Stimulated activated CD8-positive, alpha-beta memory T cell treated with anti-CD3 and anti-CD28 coated beads, Interleukin-7, amount 100 ng/mL, for 1 hour (primary cell): ENCODE results near the gene MGAM2.

Experiments
- DNase-seq, 2 donors: peaks; one replicate each; pipeline ENCODE4 v3.0.0-alpha.2; 2020; ENCODE audit warnings: low read depth in 2 of 2

The MGAM2 gene

GRCh38 chr7:142176901-142177300 is 65.4 kb downstream of the MGAM2 start:
- DNase-seq, result no peak

GRCh38 chr7:142177869-142178268 is 66.4 kb downstream of the MGAM2 start:
- DNase-seq, result no peak

GRCh38 chr7:142180426-142180825 is 68.9 kb downstream of the MGAM2 start:
- DNase-seq, result no peak

DNA sequence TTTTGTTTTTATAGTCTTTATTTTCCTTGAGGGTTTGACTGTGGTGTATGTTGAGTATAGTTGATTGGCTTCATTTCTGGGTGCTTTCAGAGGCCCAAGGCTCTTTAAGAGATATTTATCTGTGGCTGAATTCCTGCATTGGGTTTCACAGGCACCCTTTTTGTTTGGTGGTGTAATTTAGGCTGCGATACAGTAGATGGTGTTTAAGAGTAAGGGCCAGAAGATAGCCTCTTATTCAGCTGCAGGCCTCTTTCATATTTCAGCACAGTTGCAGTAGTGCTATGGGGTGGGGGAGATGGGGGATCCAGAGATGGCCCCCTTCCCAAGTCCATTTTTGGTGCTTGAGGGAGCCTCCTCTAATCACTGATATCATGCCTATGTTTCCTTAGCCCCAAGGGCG is 69.7 kb downstream of the MGAM2 start:
- DNase-seq, result no peak

DNA sequence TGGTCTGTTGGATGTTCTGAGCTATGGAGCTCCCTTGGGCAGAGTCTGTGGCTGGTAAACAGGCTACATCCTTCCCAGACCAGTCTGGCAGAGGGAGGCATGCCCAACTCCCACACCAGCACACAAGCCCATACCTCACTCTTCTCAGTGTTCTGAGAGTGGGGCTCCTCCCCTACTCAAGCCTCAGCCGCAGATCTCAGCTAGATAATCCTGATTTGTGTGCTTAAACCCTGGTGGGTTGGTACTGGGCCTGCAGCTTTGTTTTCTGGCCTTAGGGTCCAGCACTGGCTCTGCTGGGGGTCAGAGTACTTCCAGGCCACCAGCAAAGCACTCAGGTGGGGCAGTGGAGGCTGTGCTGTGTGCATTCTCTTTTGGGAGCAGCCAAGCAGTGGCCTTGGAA is 70.4 kb downstream of the MGAM2 start:
- DNase-seq, result no peak

DNA sequence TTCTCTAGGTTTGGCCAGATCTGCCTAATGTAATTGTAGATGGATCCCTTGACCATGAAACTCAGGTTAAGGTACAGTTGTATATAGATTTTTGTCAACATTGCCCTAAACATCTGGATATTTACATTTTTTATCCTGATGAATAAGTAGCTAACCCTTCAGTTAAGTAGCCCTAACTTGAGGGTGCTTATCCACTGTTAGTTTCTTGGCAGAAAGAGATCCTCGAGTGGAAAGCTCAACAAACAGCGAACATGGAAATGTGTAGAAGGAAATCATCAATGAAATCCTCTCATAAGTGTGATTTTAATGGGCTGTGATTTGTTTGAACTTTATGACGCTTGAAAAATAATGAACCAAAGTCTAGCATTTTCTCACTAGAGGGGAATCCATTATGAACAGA is 73.6 kb downstream of the MGAM2 start:
- no peak for DNase-seq

DNA sequence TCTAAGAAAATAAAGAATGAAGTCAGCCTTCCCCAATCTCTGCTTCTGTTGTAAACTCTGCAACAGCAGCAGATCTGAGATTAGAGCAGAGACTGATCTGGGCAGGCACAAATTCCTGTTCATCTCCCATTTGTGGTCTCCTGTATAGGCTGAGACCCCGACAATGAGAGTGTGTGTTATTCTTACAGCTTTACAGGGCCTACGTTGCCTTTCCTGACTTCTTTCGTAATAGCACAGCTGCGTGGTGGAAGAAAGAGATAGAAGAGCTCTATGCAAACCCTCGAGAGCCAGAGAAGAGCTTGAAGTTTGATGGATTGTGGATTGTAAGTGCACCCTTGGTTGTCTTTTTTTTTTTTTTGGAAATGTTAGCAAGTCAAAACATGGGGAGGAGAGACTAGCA is 74.3 kb downstream of the MGAM2 start:
- DNase-seq, result no peak

- no peak for DNase-seq
Measured at GRCh38 chr7:142188154-142188553, 76.6 kb downstream of the MGAM2 start.

GRCh38 chr7:142188846-142189245 is 77.3 kb downstream of the MGAM2 start:
- DNase-seq, result no peak

DNA sequence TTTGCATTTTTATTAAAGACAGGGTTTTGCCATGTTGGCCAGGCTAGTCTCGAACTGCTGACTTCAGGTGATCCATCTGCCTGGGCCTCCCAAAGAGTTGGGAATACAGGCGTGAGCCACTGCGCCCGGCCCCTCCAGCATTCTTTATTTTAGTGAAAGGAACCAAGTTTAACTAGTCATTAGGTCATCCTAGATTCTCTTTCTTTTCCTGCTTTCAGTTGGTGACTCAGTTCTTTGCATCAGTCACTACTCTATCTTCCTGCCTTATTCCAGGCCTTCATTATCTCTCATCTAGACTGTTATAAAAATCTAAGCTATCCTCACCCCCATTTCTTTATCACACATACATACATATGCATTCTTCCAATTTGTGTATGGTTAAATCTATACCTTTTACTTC is 82.7 kb downstream of the MGAM2 start:
- DNase-seq, result no peak

GRCh38 chr7:142196066-142196840 is 84.7 kb downstream of the MGAM2 start:
- DNase-seq, result no peak

DNA sequence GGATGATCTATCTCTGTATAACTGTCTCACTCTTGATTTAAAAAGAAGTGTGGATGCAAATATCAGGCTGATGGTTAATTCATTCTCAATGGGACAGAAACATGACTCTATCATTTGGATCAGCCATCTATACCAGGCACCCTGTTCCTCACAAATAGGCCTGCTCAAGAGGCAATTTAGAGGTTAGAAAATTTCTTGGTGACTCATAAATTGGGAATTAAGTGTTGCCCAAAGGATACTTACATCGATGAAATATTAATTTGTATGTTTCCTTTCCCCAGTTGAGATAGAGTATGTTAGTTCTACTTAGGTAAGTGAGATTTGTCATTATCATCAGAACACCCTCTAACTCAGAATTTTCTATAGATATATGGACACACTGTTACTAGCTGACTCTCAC is 88.7 kb downstream of the MGAM2 start:
- no peak for DNase-seq

DNA sequence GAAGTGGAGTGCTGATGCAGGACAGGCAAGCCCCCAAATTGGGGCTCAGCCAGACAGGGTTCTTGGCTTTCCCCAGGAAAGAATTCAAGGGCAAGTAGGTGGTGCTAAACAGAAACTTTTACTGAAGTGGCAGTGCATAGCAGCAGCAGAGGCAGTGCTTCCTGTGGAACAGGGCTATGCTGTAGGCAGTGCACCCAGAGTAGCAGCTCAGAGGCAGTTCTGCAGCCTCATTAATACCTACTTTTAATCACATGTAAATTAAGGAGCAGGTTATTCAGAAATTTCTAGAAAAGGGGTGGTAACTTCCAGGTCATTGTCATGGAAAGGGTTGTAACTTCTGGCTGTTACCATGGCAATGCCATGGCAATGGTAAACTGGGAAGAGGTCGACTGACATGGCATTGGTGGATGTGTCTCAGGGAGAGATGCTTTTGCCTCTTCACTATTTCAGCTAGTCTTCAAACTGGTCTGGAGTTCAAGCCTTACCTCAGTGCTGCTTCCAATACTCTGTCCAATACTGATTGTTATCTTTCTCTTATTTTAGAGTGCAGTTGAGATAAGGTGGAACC is 117.1 kb downstream of the MGAM2 start:
- no peak for DNase-seq

- no peak for DNase-seq
Measured at GRCh38 chr7:142231716-142232115, 120.2 kb downstream of the MGAM2 start.

DNA sequence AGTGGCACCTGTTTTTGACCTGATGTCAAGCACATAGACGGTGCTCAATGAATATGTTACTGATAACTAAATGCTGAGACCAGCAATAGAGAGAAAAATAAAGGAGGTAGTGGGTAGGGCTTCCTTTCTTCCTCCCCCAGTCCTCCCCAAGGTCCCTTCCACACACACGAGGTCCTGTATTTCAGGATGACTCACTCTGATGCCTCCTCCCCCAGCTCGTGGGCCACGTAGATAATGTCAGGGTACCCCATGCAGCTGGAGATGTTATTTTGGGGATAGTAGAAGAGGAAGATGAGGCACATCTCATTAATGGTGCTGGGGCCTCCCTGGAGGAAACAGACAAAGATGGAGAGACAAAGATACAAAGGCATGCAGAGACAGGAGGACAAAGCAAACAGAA is 129.0 kb downstream of the MGAM2 start:
- DNase-seq, result no peak

DNA sequence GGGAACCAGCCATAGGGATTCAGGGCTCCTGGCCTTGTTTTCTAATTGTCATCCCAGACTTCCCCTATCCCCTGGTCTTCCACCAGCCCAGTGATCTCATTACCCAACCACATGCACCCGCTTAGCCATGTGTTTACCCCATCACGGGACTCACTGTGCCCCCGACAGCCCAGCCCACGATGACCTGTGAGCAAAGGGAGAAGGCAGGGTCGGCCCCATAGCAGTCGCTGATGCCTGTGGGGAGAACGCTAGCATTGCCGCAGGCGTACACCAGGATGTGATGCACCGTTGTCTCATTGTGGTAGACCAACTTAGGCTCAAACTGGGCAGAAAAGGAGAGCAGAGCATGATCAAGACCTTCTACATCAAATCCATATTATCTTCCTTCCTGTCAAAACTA is 132.3 kb downstream of the MGAM2 start:
- DNase-seq, result no peak

GRCh38 chr7:142248166-142249160 is 136.9 kb downstream of the MGAM2 start:
- no peak for DNase-seq

DNA sequence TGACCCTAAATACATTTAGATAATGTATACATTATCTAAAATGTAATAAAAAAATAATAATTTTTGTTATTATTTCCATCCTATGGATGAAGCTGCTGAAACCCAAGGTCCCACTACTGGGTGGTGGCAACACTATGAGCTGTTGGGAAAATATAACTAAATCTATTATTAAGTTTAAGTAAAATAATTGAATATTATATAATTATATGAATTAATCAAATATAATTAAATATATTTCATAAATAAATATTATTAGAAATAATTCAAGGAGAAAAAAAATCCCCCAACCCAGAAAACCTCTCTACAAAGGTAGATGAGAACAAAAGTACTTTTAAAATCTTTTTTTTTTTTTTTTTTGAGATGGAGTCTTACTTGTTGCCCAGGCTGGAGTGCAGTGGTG is 138.4 kb downstream of the MGAM2 start:
- no peak for DNase-seq

- no peak for DNase-seq
Measured at GRCh38 chr7:142250705-142251104, 139.2 kb downstream of the MGAM2 start.

DNA sequence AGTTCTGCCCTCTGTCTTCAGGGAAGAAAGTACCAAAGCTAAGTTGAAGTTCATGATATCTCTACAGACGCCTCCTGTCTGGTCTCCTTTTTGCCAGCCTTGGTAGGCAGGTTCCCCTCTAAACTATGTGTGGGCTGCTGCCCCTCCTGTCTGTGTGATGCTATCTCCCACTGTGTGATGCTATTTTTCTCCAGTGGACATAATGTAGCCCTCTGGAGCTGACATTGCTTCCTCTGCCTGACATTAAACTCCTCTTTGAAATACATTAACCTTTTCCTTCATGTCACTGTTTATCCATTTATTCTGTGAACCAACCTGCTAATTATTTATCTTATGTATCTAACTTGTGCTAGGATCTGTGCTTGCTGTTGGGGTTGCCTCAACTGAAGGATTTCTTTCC is 146.4 kb downstream of the MGAM2 start, which contains the start of gene PRSS58:
TSS of gene PRSS58 (minus strand) at position 101 of the 400 bp plus-strand sequence. CDS start 351 bp downstream, outside the sequence.
- no peak for DNase-seq

- DNase-seq, result no peak
Measured at GRCh38 chr7:142263598-142264380, 152.3 kb downstream of the MGAM2 start.
